HS-5 (cell line): Measurements from ENCODE around the gene NTN3.
"Not testable (repeated sequence)": the region's sequence is repeated elsewhere in the genome, so short reads cannot be mapped to it uniquely, and the experiment has no call there.

Experiments used
- DNase-seq: peaks from one replicate; pipeline ENCODE4 v3.0.0-alpha.2; 2012; ENCODE audit warnings: low read depth

The NTN3 gene

GRCh38 chr16:2479996-2480395, 8.9 kb downstream of the NTN3 start:
- not testable (repeated sequence) for DNase-seq

- DNase-seq, result no peak
Observed at GRCh38 chr16:2480948-2481347, 9.9 kb downstream of the NTN3 start.

GRCh38 chr16:2481676-2482075, 10.6 kb downstream of the NTN3 start:
- no peak for DNase-seq

- DNase-seq, result no peak
Observed at GRCh38 chr16:2482249-2482648, 11.2 kb downstream of the NTN3 start.

- no peak for DNase-seq
Observed at GRCh38 chr16:2482708-2483534, 11.8 kb downstream of the NTN3 start.

GRCh38 chr16:2483939-2484897, 13.1 kb downstream of the NTN3 start:
- no peak for DNase-seq

GRCh38 chr16:2484898-2485508, 13.9 kb downstream of the NTN3 start:
- no peak for DNase-seq

GRCh38 chr16:2485811-2486507, 14.9 kb downstream of the NTN3 start:
- DNase-seq, result no peak

GRCh38 chr16:2486645-2487516, 15.8 kb downstream of the NTN3 start:
- no peak for DNase-seq

GRCh38 chr16:2487517-2487842, 16.4 kb downstream of the NTN3 start:
- DNase-seq, result no peak

- no peak for DNase-seq
Observed at GRCh38 chr16:2487903-2488531, 16.9 kb downstream of the NTN3 start.

GRCh38 chr16:2489581-2489980, 18.5 kb downstream of the NTN3 start:
- no peak for DNase-seq

GRCh38 chr16:2490190-2491105, 19.4 kb downstream of the NTN3 start:
- no peak for DNase-seq

GRCh38 chr16:2492292-2492691, 21.2 kb downstream of the NTN3 start:
- no peak for DNase-seq

GRCh38 chr16:2493605-2494004, 22.5 kb downstream of the NTN3 start:
- no peak for DNase-seq

- no peak for DNase-seq
Observed at GRCh38 chr16:2494616-2495015, 23.5 kb downstream of the NTN3 start.

GRCh38 chr16:2495041-2495440, 23.9 kb downstream of the NTN3 start:
- no peak for DNase-seq

- no peak for DNase-seq
Observed at GRCh38 chr16:2496223-2497115, 25.4 kb downstream of the NTN3 start.
